HuH-7 (cell line): ENCODE results near the gene GDF10.

Experiments
- DNase-seq: peaks from one replicate; pipeline ENCODE4 v3.0.0; 2011; ENCODE audit warnings: low spot score

The GDF10 gene

GRCh38 chr10:47299611-47300428 lies at the start of gene GDF10:
GDF10 (plus strand) TSS chr10:47300197; CDS start chr10:47300652, 455 bp downstream.
- no peak for DNase-seq

GRCh38 chr10:47252093-47252780 lies 47.8 kb upstream of the GDF10 start:
- no peak for DNase-seq

- no peak for DNase-seq
Measured at GRCh38 chr10:47253030-47253637, 46.9 kb upstream of the GDF10 start.

GRCh38 chr10:47253651-47254375 lies 46.2 kb upstream of the GDF10 start:
- no peak for DNase-seq

GRCh38 chr10:47254611-47255010 lies 45.4 kb upstream of the GDF10 start:
- DNase-seq = no peak

- DNase-seq = no peak
Measured at GRCh38 chr10:47255033-47255813, 44.8 kb upstream of the GDF10 start.

- DNase-seq = no peak
Measured at GRCh38 chr10:47255866-47256265, 44.1 kb upstream of the GDF10 start.

- DNase-seq = no peak
Measured at GRCh38 chr10:47256751-47257336, 43.2 kb upstream of the GDF10 start.

GRCh38 chr10:47257396-47258120 lies 42.4 kb upstream of the GDF10 start:
- no peak for DNase-seq

GRCh38 chr10:47258921-47259320 lies 41.1 kb upstream of the GDF10 start:
- no peak for DNase-seq

GRCh38 chr10:47259466-47259865 lies 40.5 kb upstream of the GDF10 start:
- no peak for DNase-seq

- no peak for DNase-seq
Measured at GRCh38 chr10:47260505-47261111, 39.4 kb upstream of the GDF10 start.

GRCh38 chr10:47261121-47261520 lies 38.9 kb upstream of the GDF10 start:
- no peak for DNase-seq

- DNase-seq = no peak
Measured at GRCh38 chr10:47261556-47261955, 38.4 kb upstream of the GDF10 start.

- DNase-seq = no peak
Measured at GRCh38 chr10:47262606-47263533, 37.1 kb upstream of the GDF10 start.

- DNase-seq = no peak
Measured at GRCh38 chr10:47264797-47265281, 35.2 kb upstream of the GDF10 start.

GRCh38 chr10:47266602-47267001 lies 33.4 kb upstream of the GDF10 start:
- no peak for DNase-seq

GRCh38 chr10:47268696-47269095 lies 31.3 kb upstream of the GDF10 start:
- no peak for DNase-seq

GRCh38 chr10:47269294-47269693 lies 30.7 kb upstream of the GDF10 start:
- DNase-seq = no peak
